Hematopoietic multipotent progenitor cell treated with erythropoietin and hydrocortisone succinate and interleukin-3 and kit ligand, for 4 days (in vitro differentiated cells): Measurements from ENCODE around the gene ADAMTS12.

Source experiments
- DNase-seq: peaks from one replicate; pipeline ENCODE4 v3.0.0-alpha.2; 2015

ADAMTS12 gene

GRCh38 chr5:33795496-33795895 lies 96.3 kb downstream of the ADAMTS12 start:
- no peak for DNase-seq

DNA sequence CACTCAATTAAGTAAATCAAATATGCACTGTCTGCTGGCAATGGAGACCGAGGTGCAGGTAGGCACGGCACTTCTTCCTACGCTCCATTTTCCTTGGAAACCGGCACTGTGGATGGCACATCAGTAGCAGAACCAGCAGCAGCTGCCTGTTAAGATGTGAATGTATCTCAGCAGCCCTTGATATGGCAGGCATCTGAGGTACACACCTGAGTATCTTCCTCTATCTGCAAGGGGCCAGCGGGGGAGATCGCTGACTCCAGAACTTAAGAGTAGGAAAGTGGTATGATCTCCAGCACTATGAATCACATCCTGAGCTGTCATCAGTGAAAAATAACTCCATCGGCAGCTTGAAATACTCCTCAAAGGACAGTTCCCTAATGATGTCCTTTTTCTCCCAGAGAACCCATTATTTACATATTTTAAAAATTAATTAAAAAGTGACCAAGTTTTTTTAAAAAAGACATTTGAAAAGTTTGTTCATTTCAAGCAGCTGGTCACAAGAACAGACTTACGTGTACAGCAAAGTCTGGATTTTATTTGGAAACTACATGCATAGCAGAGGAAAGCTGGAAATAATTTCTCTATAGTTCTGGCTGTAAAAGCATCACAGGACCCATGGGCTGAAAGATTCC lies 97.1 kb downstream of the ADAMTS12 start:
- DNase-seq, result no peak

DNA sequence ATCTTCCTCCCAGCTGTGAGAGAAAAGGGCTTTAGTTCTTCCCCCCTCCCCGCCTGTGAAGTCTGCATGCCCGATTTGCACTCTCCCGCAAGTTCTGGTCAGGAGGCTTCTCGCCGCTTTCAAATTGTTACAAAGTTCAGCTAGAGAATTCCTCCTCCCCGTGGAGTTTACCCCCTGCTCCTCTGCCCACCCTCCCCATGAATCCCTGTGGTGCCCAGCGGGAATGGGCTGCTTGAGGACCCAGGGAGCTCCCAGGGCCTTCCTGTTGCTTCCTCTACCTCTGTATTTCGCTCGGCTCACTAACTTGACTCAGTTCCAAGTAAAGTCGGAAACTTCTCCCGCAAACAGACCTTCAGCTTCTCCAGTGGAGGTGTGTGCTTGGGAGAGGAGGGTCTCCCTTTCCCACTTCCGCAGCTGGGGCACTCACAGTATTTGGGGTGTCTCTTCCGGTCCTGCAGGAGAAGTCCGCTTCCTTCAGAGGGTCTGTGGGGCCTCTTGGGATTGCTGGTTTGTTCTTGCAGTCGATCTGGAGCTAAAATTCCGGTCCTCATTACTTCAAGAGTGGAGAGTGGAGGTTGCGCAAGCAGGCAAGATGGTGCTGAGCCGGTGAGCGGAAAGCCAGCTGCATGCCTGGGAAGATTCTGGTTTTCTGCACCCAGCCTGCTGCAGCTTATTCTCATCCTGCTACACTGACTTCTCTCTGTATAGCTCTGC lies 97.8 kb downstream of the ADAMTS12 start:
- no peak for DNase-seq

- DNase-seq, result no peak
Measured at GRCh38 chr5:33793276-33793675, 98.5 kb downstream of the ADAMTS12 start.

GRCh38 chr5:33792559-33792958 lies 99.2 kb downstream of the ADAMTS12 start:
- no peak for DNase-seq

- no peak for DNase-seq
Measured at GRCh38 chr5:33789567-33789957, 102.2 kb downstream of the ADAMTS12 start.

DNA sequence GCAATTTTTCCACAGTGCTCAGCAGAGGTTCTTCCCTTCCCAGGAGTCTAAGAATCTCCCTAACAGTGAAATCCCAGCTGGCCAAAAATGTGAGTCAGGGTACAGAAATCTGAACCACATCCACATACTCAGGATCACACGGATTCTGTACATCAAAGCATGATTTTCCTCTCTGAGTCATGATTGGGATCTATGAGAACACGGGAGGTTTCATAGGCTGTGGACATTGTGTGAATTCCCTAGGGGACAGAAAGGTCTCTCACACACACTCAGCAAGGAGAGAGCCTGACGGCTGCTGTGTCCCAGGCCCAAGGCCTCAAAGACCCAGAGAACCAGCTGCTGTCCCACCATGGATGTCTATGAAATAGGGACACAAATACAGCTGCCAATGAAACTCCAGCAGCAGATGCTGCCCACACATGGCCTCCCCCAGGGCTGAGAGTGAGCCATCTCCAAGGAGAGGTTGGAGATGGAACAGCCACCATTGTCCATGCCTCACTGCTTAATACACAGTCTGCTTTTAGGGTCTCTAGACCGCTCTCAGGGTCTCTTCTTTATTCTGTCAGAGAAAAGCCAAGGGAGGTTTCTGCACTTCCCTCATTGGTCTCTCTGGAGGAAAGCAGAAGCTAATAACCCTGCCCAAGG lies 102.7 kb downstream of the ADAMTS12 start:
- no peak for DNase-seq

GRCh38 chr5:33785571-33785970 lies 106.2 kb downstream of the ADAMTS12 start:
- no peak for DNase-seq

DNA sequence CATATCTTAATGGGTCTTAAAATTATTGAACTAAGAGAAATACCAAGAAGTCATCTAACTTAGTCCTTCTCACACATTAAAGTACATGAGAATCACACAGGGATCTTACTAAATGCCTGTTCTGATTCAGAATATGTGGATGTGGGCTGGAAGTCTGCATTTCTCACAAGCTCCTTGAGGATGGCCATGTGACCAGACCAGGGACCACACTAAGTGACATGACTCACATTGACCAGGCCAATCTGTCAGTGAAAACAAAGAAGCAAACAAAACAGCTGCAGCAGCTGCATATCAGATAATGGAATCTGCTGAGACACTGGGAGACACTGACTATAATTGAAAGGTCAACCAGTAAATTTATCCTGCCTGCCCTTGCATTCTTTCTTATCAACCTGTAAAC lies 110.5 kb downstream of the ADAMTS12 start:
- DNase-seq, result no peak

- no peak for DNase-seq
Measured at GRCh38 chr5:33776151-33776660, 115.6 kb downstream of the ADAMTS12 start.

DNA sequence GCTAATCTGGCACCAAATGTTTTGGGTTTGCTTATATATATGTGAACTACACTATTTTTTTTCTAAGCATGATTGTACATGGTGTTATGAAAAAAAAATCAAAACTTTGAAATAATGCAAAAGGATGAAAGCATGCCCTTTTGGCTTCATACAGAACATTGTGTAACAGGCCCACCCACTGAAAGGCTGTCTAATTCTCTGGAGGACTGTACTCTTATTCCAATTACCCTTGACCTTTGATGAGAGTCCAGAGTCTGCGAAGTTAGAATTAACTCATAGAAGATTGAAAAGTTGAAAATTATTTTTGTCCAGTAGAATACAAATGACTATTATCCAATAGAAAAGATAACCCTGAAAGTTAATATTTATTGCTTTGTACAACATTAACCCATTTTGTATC lies 117.4 kb downstream of the ADAMTS12 start:
- no peak for DNase-seq

DNA sequence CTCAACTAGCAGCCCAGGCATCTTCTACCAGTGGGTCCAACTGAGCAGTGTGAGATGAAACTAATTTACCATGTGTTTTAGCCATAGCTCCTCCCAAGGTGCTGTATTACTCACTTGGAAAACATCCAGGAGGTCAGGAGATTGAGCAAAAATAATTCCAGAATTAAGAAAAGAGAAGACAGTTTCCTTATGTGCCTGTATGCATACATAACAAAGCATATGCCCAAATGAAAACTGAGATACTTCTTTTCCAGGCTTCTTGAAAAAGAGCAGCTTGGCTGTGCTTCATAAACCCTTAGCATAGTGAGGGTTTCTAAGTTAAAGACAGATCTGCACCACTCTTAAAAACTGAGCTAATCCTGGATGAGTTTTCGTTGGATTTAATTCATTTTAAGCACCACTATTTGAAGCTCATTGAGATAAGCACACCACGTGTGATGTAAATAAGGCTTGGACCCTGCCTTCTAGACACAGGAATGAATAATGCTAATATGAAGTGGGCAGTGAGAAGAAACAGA lies 119.4 kb downstream of the ADAMTS12 start:
- DNase-seq, result no peak

DNA sequence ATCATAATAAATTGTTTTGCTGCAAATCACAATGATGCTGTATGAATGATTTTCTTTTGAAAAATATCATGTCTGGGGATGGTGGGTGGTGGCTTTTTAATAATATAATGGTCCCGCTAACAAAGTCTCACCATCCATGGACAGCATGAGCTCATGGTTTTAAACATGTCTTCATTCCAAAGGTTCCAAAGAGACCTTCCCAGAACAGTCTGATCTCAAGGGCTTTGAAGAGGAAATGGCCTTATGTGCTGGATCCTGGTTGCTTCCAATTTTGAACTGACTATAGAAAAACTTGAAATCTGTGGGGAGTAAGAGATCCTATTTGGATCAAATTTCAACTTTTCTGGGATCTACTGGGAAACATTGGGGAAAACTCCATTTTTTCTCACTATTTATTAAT lies 121.8 kb downstream of the ADAMTS12 start:
- no peak for DNase-seq

DNA sequence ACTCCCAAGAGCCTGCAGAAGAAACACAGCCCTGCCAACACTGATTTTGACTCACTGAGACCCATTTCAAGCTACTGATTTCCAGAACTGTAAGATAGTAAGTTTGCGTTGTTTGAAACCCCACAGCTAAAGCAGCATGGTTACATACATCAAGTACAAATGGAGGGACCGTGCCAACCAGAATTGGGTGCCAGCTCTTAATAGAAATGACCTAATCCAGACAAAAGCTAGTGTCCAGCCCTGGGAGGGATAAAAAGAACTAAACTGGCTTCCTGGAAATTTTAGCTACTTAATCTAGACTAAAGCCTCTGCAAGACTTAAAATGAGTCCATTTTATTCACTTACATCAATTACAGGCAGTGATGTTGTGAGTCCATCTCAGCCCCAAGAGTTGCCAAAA lies 122.6 kb downstream of the ADAMTS12 start:
- DNase-seq, result no peak

DNA sequence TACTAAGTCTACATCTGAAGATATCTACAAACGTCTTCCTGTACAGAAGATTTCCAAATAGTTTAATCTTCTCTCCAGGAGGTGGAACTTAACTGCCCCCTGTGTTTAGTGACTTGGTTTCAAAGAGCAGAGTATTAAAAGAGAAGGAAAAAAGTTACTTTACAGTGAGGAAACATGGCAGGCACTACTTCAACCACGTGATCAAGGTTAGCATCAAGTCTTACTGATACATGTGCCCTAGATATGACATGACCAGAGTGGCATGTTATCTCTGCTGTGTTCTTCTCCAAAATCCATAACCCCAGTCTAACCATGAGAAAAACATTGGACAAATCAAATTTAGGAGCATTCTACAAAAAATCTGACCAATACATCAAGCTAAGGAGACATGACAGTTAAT lies 125.8 kb downstream of the ADAMTS12 start:
- DNase-seq, result no peak

DNA sequence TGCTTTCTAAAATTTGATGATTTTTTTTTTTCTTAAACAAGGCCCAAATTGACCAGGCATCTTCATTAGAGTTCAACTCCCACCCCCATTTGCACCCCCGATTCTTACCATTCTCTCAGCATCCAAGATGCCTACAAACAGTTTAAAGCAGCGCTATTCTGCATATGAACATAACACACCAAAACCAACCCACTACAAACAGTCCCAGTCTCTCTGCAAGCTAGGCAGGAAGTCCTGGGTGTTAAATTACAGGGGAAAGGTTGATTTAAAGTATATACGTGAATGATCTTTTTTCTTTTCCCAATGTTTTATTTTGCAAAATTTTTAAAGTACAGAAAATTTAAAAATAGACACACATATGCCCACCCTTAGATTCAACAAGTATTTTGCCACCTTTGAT lies 127.0 kb downstream of the ADAMTS12 start:
- no peak for DNase-seq

GRCh38 chr5:33763435-33763834 lies 128.4 kb downstream of the ADAMTS12 start:
- DNase-seq, result no peak

- no peak for DNase-seq
Measured at GRCh38 chr5:33762859-33763258, 128.9 kb downstream of the ADAMTS12 start.

DNA sequence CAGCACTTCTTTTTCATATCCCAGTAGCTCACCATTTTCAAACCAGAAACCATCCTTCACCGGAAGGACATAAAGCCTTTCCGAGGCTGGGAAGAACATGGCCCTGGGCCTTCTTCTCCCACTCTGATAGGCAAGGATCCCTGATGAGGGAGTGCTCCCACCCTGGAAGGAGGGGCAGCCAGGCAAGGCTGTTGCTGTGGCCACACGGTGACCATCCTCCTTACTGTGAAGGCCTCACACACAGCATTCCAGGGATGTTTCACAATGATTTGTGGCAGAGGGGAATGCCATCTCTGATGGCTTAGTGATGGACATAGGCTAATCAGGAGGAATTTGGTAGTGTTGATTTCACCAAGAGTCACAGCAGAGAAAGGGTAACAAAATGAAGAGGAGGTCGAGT lies 130.7 kb downstream of the ADAMTS12 start:
- no peak for DNase-seq

DNA sequence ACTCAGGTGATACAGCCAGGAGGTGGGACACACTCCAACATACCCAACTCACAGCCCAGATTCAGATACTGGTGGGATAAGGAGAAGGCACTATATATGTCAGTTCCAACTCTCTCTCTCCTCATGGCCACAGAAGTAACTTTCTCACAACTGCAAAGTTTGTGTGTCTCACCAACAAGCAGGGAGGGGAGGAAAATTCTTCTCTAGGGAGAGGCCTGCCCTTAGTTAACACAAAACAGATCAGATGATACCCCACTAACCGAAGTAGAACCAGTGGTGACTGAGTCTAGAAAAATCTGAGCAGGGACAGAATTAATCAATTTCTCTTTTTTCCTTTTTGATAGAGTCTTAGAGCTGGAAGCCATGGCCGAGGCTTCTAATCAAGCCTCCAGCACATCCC lies 133.1 kb downstream of the ADAMTS12 start:
- no peak for DNase-seq

DNA sequence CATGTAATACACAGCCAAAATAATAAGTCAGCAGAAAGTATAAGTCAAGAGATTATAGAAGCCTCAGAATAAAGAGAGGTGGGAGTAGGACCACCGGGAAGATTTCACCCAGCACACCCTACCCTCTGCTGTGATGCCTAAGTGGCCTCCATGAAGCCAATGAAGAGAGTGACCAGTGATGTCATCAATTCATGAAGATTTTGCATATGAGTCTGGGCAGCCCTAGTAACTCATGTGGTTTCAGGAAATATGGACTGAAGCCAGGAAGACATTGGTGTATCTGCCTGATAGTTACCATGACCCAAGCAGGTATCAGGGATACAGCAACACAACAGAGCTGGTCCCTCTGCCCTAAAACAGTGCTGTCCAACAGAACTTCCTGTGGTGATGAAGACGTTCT lies 135.3 kb downstream of the ADAMTS12 start:
- no peak for DNase-seq

DNA sequence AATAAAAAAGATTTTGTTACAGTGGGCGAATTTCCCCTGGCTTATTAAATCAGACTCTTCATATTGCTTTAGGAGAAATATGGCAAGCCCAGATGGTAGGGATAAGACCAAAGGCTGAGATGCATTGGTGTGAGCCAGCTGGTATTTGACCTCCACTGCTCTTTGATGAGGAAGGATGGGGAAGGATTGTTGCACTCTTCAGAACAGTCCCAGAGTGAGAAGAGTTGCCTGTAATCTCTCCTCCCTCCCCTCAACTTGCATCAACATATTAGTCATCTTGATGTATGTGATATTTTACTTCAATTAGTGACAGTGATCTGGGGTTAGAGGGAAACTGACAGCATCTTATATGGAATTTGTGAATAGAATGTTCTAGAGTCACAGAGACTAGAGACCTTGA lies 136.6 kb downstream of the ADAMTS12 start:
- no peak for DNase-seq

DNA sequence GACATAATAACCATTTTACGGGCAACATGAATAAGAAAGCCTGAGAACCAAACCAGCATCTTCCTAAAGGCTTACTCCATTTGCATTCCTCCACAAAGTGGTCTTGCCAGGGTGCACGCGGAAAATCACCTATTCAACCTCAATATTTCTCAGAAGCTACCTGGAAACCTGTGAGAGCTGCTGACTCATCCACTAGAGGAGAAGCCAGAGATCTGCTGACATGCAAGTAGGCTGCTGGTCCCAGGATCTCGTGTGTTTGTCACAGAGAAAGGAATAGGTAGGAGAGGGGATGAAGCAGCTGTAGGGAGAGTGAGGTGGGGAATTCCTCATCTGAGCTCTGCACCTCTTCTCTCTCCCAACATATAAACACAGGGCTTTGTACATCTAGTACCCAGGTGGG lies 138.1 kb downstream of the ADAMTS12 start:
- no peak for DNase-seq

DNA sequence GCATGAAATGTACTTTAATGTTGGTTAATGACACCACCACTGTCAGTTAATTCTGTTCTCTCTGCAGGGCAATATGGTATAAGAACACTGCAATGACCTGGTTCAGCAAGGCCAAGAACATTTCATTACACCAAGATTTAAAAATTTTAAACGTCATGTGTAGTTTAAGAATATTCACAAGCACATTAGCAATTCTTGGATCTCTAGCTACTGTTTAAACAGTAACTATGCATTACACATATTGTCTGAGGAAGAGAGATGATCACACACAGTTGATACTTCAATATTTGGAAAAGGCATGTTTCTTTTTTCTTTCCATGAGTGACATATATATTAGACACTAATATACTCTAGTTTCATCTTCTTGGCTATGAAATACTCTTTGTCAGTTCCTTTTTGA lies 143.0 kb downstream of the ADAMTS12 start:
- DNase-seq, result no peak
